Large intestine (tissue), 3 donors: ENCODE data around the gene NTHL1. TPM values are rescaled to one million over a fixed set of nuclear protein-coding genes. Genes with fewer than 3 reads are reported as not detected.

ENCODE experiments used
- DNase-seq, 2 donors: peaks; one replicate each; pipeline versions ENCODE4 v3.0.0 to v3.0.0-alpha.2; 2013
- H3K27ac ChIP-seq: one replicate; pipeline ENCODE4 v1.5.1; 2013; ENCODE audit warnings: low read length
- H3K27me3 ChIP-seq: 2 replicates; pipeline ENCODE4 v1.6.1; 2013; ENCODE audit warnings: low read length; ENCODE audit not compliant: control insufficient read depth, insufficient read depth
- H3K36me3 ChIP-seq: 2 replicates; pipeline ENCODE4 v1.6.1; 2013; ENCODE audit warnings: low read length; ENCODE audit not compliant: control insufficient read depth, insufficient read depth
- H3K4me1 ChIP-seq: one replicate; pipeline ENCODE4 v1.6.1; 2013; ENCODE audit warnings: low read length; ENCODE audit not compliant: control insufficient read depth, insufficient read depth
- H3K4me3 ChIP-seq: one replicate; pipeline ENCODE4 v1.5.1; 2013; ENCODE audit warnings: low read length
- H3K9me3 ChIP-seq: one replicate; pipeline ENCODE4 v1.6.1; 2013; ENCODE audit warnings: mild to moderate bottlenecking, low read depth, low read length, moderate library complexity; ENCODE audit not compliant: control insufficient read depth
- WGBS: methylation state at CpG from one replicate; pipeline ENCODE4 v1.1.5; 2013; ENCODE audit warnings: low lambda C conversion rate; ENCODE audit not compliant: insufficient coverage; 5-methylcytosine and 5-hydroxymethylcytosine counted together
- polyA plus RNA-seq: library from polyadenylated mRNA; unstranded; fragments of 120-200 nt; gene quantifications from one replicate; pipeline ENCODE4 v1.2.1, GENCODE V29; 2013

The NTHL1 gene
- polyA plus RNA-seq, 1 donor: 15.6 TPM

DNA sequence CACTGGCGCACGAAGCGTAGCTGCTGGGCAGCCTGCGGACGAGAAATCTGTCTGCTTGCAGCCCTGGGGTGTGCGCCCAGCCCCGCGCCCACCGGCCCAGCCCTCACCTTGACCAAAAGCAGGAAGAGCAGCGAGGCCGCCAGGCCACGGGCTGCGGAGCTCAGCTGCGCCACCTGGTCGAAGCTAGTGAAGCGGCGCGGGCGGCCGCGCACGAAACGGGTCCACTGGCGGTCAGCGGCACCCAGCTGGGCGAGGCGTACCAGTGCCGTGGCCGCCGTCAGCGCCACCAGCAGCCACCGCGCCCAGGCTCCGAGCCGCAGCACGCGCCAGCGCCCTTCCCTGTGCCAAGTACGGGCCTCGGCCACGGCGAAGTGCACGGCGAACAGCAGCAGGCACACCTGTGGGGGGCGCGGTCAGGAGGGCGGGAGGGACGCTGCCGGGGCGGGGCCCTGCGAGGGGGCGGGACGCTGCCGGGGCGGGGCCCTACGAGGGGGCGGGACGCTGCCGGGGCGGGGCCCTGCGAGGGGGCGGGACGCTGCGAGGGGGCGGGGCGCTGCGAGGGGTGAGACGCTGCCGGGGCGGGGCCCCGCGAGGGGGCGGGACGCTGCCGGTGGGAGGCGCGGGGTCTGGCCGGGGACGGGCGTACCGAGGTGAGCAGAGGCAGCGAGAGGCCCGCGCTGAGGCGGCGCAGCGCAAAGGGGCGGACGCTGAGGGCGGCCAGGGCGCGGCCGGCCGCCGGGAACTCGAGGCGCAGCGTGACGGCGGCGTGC is 43.3 kb upstream of the NTHL1 start:
- Histone ChIP-seq H3K4me3 (peak overlapping the region; percentile 39), H3K27me3 (no peaks in the 10 kb centered on the region), H3K4me1 (peaks cover 22% of the 10 kb centered on the region), H3K27ac (peak overlapping the region; percentile 80), H3K9me3 (peaks cover 15% of the 10 kb centered on the region), H3K36me3 (peaks cover 77% of the 10 kb centered on the region)
- WGBS: no CpG with 5 or more reads among the region's 101 CpGs
- DNase-seq: peak; percentile 89 to 93

- H3K27me3 ChIP-seq: no peaks in the 10 kb centered on the region
- peaks cover 77% of the 10 kb centered on the region for H3K36me3 ChIP-seq
- peak overlapping the region; percentile 32 for H3K27ac ChIP-seq
- H3K4me1 ChIP-seq: peaks cover 22% of the 10 kb centered on the region
- H3K4me3 ChIP-seq: no peak overlapping the region
- WGBS: no CpG with 5 or more reads among the region's 14 CpGs
- H3K9me3 ChIP-seq: peaks cover 15% of the 10 kb centered on the region
- DNase-seq: no peak
Observed at GRCh38 chr16:2090481-2090776, 42.8 kb upstream of the NTHL1 start.

DNA sequence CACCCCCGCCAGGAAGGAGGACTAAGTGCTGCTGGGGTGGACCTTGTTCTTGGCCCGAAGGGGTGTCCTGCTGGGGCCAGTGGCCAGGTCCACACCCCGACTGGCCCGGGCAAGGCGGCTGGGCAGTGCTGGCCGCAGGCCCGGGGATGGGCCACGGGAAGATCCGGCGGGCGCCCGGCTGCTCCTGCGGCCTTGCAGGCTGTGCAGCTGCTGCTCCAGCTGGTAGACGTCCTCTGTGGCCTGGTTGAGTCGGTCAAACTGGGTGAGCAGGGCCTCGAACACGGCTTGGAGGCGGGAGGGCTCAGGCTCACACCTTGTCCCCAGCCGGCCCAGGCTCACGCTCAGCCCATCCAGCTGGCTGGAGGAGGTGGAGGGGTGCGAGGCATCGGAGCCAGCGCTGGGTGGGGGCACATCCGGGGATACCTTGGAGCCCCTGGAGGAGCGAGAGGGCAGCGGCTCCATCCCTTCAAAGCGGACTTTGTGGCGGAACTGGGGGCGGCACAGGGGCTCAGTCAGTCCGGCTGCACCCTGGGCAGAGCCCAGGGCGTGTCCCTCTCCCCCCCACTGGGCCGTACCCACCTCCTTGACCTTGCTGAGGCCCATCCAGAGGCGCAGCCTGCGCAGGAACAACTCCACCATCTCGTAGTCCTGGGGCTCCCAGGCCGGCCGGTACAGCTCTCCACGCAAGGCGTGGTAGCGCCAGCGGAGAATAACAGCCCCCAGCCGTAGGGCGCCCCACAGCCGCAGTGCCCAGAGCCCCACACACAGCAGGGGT is 42.3 kb upstream of the NTHL1 start:
- no peak for DNase-seq
- H3K4me1 ChIP-seq: peaks cover 22% of the 10 kb centered on the region
- no peaks in the 10 kb centered on the region for H3K27me3 ChIP-seq
- WGBS: no CpG with 5 or more reads among the region's 44 CpGs
- peaks cover 15% of the 10 kb centered on the region for H3K9me3 ChIP-seq
- peaks cover 78% of the 10 kb centered on the region for H3K36me3 ChIP-seq
- no peak overlapping the region for H3K4me3 ChIP-seq
- no peak overlapping the region for H3K27ac ChIP-seq

- Histone ChIP-seq H3K27ac (no peak overlapping the region), H3K36me3 (peaks cover 79% of the 10 kb centered on the region)
- WGBS: no CpG with 5 or more reads among the region's 20 CpGs
Observed at GRCh38 chr16:2088759-2089358, 41.2 kb upstream of the NTHL1 start.

GRCh38 chr16:2087748-2088631 is 40.4 kb upstream of the NTHL1 start:
- Histone ChIP-seq H3K27me3 (no peaks in the 10 kb centered on the region), H3K4me3 (no peak overlapping the region), H3K9me3 (peaks cover 15% of the 10 kb centered on the region), H3K4me1 (peaks cover 20% of the 10 kb centered on the region), H3K36me3 (peaks cover 79% of the 10 kb centered on the region), H3K27ac (no peak overlapping the region)
- no peak for DNase-seq
- no CpG with 5 or more reads among the region's 41 CpGs for WGBS

More at GRCh38 chr16:2088759-2089358, 41.2 kb upstream of the NTHL1 start:
- H3K4me1 ChIP-seq: peaks cover 22% of the 10 kb centered on the region
- no peak for DNase-seq
- peaks cover 15% of the 10 kb centered on the region for H3K9me3 ChIP-seq
- no peak overlapping the region for H3K4me3 ChIP-seq
- H3K27me3 ChIP-seq: no peaks in the 10 kb centered on the region

DNA sequence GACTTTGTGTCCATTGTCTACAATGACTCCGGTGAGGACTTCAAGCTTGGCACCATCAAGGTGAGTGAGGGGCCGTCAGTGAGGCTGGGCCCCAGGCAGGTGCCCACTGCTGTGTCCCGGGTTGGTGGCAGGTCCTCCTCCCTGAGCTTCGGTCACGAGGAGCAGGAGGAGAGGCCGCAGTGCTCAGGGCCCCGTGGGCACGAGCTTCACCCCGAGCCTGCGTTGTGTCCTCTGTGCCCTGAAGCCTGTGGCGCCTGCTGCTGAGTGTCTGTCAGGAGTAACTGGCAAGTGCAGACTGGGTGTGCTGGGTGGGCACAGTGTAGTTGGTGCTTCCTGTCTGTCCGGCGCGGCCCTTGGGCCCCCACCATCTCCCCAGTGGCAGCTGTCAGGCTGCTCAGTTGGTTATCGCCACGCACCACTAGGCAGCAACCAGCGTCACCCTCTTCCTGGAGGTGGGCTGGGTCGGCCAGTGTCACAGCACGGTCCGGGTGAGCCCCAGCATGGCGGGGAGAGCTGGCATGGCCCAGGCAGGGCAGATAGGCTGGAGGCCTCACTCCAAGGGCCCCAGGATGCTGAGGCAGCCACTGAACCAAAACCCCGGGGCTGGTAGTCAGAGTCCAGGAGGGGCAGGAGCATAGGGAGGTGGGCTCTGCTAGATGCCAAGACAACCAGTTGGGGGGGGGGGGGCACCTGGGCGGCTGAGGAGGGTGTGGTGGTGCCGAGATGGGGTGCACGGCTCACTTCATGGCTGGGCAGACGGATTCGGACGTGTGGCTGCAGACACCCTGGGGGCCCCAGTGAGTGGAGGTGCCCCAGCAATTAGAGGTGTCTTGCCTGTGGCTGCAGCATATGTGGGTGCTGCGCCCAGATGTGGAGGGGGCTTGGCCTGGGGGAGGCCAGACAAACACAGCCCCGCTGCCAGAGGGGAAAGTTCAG is 39.4 kb upstream of the NTHL1 start:
- Histone ChIP-seq H3K27me3 (no peaks in the 10 kb centered on the region), H3K4me1 (peaks cover 20% of the 10 kb centered on the region), H3K4me3 (no peak overlapping the region), H3K36me3 (peaks cover 81% of the 10 kb centered on the region), H3K9me3 (peaks cover 15% of the 10 kb centered on the region), H3K27ac (no peak overlapping the region)
- no peak for DNase-seq
- no CpG with 5 or more reads among the region's 30 CpGs for WGBS

GRCh38 chr16:2086106-2086742 is 38.6 kb upstream of the NTHL1 start:
- Histone ChIP-seq H3K27me3 (no peaks in the 10 kb centered on the region), H3K36me3 (peaks cover 89% of the 10 kb centered on the region), H3K9me3 (peaks cover 8% of the 10 kb centered on the region), H3K4me3 (no peak overlapping the region), H3K27ac (no peak overlapping the region), H3K4me1 (peaks cover 19% of the 10 kb centered on the region)
- no CpG with 5 or more reads among the region's 27 CpGs for WGBS
- DNase-seq: no peak

- Histone ChIP-seq H3K27ac (no peak overlapping the region), H3K27me3 (no peaks in the 10 kb centered on the region), H3K4me1 (peaks cover 19% of the 10 kb centered on the region), H3K9me3 (peaks cover 6% of the 10 kb centered on the region), H3K4me3 (no peak overlapping the region), H3K36me3 (peaks cover 94% of the 10 kb centered on the region)
- WGBS: no CpG with 5 or more reads among the region's 14 CpGs
- DNase-seq: no peak
Observed at GRCh38 chr16:2085669-2086068, 38.0 kb upstream of the NTHL1 start.
